WTC11 (cell line): Measurements from ENCODE around the gene CCL7. TPM values are rescaled to one million over a fixed set of nuclear protein-coding genes. Genes with fewer than 3 reads are reported as not detected.

ENCODE experiments used
- ATAC-seq: fragments of 200-7000 bp; cut with Tn5 transposase; 2 replicates; pipeline ENCODE4 v1.10.0; 2021; ENCODE audit warnings: mild to moderate bottlenecking, moderate library complexity
- CTCF ChIA-PET: fragments of 300-600 bp; sonication (Branson Sonifier 250); formaldehyde crosslinking; loops from one replicate; lab custom pipeline; 2021; ENCODE audit warnings: antibody characterized with exemption; lab: Charles Lee
- POLR2A ChIA-PET: fragments of 350-600 bp; sonication (Branson Sonifier 250); formaldehyde crosslinking; loops from one replicate; lab custom pipeline; 2021; ENCODE audit warnings: antibody characterized with exemption; lab: Charles Lee
- DNase-seq: peaks from one replicate; pipeline ENCODE4 v3.0.0; 2021; ENCODE audit warnings: low spot score
- H3K27ac Mint-ChIP-seq: 2 replicates; pipeline ENCODE4 v1.8.0; 2021; ENCODE audit warnings: mixed read lengths
- H3K27me3 Mint-ChIP-seq: 2 replicates; pipeline ENCODE4 v1.8.0; 2021; ENCODE audit warnings: low read depth, mild to moderate bottlenecking, moderate library complexity, mixed read lengths
- H3K36me3 Mint-ChIP-seq: 2 replicates; pipeline ENCODE4 v1.8.0; 2021; ENCODE audit warnings: mixed read lengths
- H3K4me1 Mint-ChIP-seq: 2 replicates; pipeline ENCODE4 v1.8.0; 2022; ENCODE audit warnings: mixed read lengths
- H3K4me3 Mint-ChIP-seq: 2 replicates; pipeline ENCODE4 v1.8.0; 2021; ENCODE audit warnings: mild to moderate bottlenecking, moderate library complexity, mixed read lengths
- H3K9me3 Mint-ChIP-seq: 2 replicates; pipeline ENCODE4 v1.8.0; 2021; ENCODE audit warnings: mixed read lengths
- AR ChIP-seq: fragments of 250-450 bp; sonication (Bioruptor Pico); IDR thresholded peaks from 2 replicates; pipeline ENCODE4 v1.9.0; 2021; ENCODE audit warnings: mild to moderate bottlenecking
- ATF2 ChIP-seq: sonication (generic); formaldehyde crosslinking; IDR thresholded peaks from 2 replicates; pipeline ENCODE4 v1.8.1; 2022; ENCODE audit warnings: low read depth, missing genetic modification reagents, borderline replicate concordance
- CDX4 ChIP-seq: fragments of 250-450 bp; sonication (Bioruptor Pico); IDR thresholded peaks from 2 replicates; pipeline ENCODE4 v1.9.0; 2021; ENCODE audit warnings: moderate library complexity, mild to moderate bottlenecking, inconsistent platforms, borderline replicate concordance
- ETV6 ChIP-seq: sonication (generic); formaldehyde crosslinking; IDR thresholded peaks from 2 replicates; pipeline ENCODE4 v1.8.1; 2022; ENCODE audit warnings: mild to moderate bottlenecking, missing genetic modification reagents
- FOXJ3 ChIP-seq: sonication (generic); formaldehyde crosslinking; IDR thresholded peaks from 2 replicates; pipeline ENCODE4 v1.9.0; 2021; ENCODE audit warnings: missing genetic modification reagents, mild to moderate bottlenecking, borderline replicate concordance
- FOXK1 ChIP-seq: sonication (generic); formaldehyde crosslinking; IDR thresholded peaks from 2 replicates; pipeline ENCODE4 v1.8.0; 2022; ENCODE audit warnings: mild to moderate bottlenecking, moderate library complexity, missing genetic modification reagents
- GABPB1 ChIP-seq: sonication (generic); formaldehyde crosslinking; IDR thresholded peaks from 2 replicates; pipeline ENCODE4 v1.8.1; 2023; ENCODE audit warnings: mild to moderate bottlenecking, missing genetic modification reagents
- HMGA2 ChIP-seq: fragments of 250-450 bp; sonication (Bioruptor Pico); IDR thresholded peaks from 2 replicates; pipeline ENCODE4 v1.4.0; 2021; ENCODE audit warnings: mild to moderate bottlenecking, moderate library complexity
- MXD4 ChIP-seq: fragments of 250-450 bp; sonication (Bioruptor Pico); IDR thresholded peaks from 2 replicates; pipeline ENCODE4 v1.8.0; 2021; ENCODE audit warnings: mild to moderate bottlenecking, moderate library complexity, borderline replicate concordance
- MYBL2 ChIP-seq: sonication (generic); formaldehyde crosslinking; IDR thresholded peaks from 2 replicates; pipeline ENCODE4 v1.8.1; 2023; ENCODE audit warnings: mild to moderate bottlenecking, moderate library complexity, missing genetic modification reagents
- NFATC4 ChIP-seq: fragments of 250-450 bp; sonication (Bioruptor Pico); IDR thresholded peaks from 2 replicates; pipeline ENCODE4 v1.9.0; 2021; ENCODE audit warnings: mild to moderate bottlenecking
- NR3C1 ChIP-seq: sonication (generic); formaldehyde crosslinking; conservative IDR thresholded peaks from 2 replicates; pipeline ENCODE4 v1.8.1; 2023; ENCODE audit warnings: low read depth, mild to moderate bottlenecking, missing genetic modification reagents
- PRDM15 ChIP-seq: sonication (generic); formaldehyde crosslinking; IDR thresholded peaks from 2 replicates; pipeline ENCODE4 v1.8.0; 2022; ENCODE audit warnings: missing genetic modification reagents
- RELA ChIP-seq: sonication (generic); formaldehyde crosslinking; IDR thresholded peaks from 2 replicates; pipeline ENCODE4 v1.8.1; 2022; ENCODE audit warnings: missing genetic modification reagents, mild to moderate bottlenecking, borderline replicate concordance
- SP1 ChIP-seq: sonication (generic); formaldehyde crosslinking; conservative IDR thresholded peaks from 2 replicates; pipeline ENCODE4 v1.8.1; 2022; ENCODE audit warnings: missing genetic modification reagents
- ZNF219 ChIP-seq: sonication (generic); formaldehyde crosslinking; IDR thresholded peaks from 2 replicates; pipeline ENCODE4 v1.8.0; 2023; ENCODE audit warnings: missing genetic modification reagents, mild to moderate bottlenecking, borderline replicate concordance
- ZNF232 ChIP-seq: sonication (generic); formaldehyde crosslinking; IDR thresholded peaks from 2 replicates; pipeline ENCODE4 v1.8.0; 2022; ENCODE audit warnings: mild to moderate bottlenecking, missing genetic modification reagents
- ZNF396 ChIP-seq: fragments of 250-450 bp; sonication (Bioruptor Pico); IDR thresholded peaks from 2 replicates; pipeline ENCODE4 v1.8.0; 2021; ENCODE audit warnings: mild to moderate bottlenecking, moderate library complexity, borderline replicate concordance
- ZNF512 ChIP-seq: sonication (generic); formaldehyde crosslinking; IDR thresholded peaks from 2 replicates; pipeline ENCODE4 v1.8.1; 2022; ENCODE audit warnings: missing genetic modification reagents, borderline replicate concordance
- ZNF532 ChIP-seq: fragments of 250-450 bp; sonication (Bioruptor Pico); IDR thresholded peaks from 2 replicates; pipeline ENCODE4 v1.9.0; 2021; ENCODE audit warnings: mild to moderate bottlenecking, borderline replicate concordance
- total RNA-seq: library from RNA; stranded (reverse); gene quantifications from 3 replicates; pipeline ENCODE4 v1.2.3, GENCODE V29; 2021

The CCL7 gene
- total RNA-seq, 1 experiment from 2014 or later: not detected

GRCh38 chr17:34303606-34304005 lies 33.6 kb downstream of the CCL7 start:
- H3K27ac Mint-ChIP-seq: no peak overlapping the region
- H3K4me1 Mint-ChIP-seq: peaks cover 10% of the 10 kb centered on the region
- TF ChIP-seq ATF2 (CRISPR knock-in tag) (no peak), PRDM15 (CRISPR knock-in tag) (no peak), ETV6 (no peak), MXD4 (CRISPR knock-in tag) (no peak), ZNF396 (CRISPR knock-in tag) (no peak), CDX4 (CRISPR knock-in tag) (no peak), RELA (no peak), SP1 (CRISPR knock-in tag) (no peak), MYBL2 (CRISPR knock-in tag) (no peak), HMGA2 (CRISPR knock-in tag) (no peak), ZNF232 (no peak), FOXJ3 (CRISPR knock-in tag) (no peak), AR (no peak), ZNF512 (CRISPR knock-in tag) (no peak)
- DNase-seq: no peak
- CTCF ChIA-PET: interaction anchor here (4.0 to 12.7 kb wide), 3 partner anchors 57 to 132 kb away, joined by 17 to 166 read pairs (median 109); partner anchors contain the start of gene CCL1
- POLR2A ChIA-PET: no interaction called here
- peaks cover 9% of the 10 kb centered on the region for H3K27me3 Mint-ChIP-seq
- no peak for ATAC-seq
- H3K4me3 Mint-ChIP-seq: no peak overlapping the region
- no peaks in the 10 kb centered on the region for H3K36me3 Mint-ChIP-seq
- H3K9me3 Mint-ChIP-seq: no peaks in the 10 kb centered on the region

GRCh38 chr17:34305061-34305460 lies 35.0 kb downstream of the CCL7 start:
- ChIA-PET POLR2A (no interaction called here), CTCF (interaction anchor here (0.8 to 12.7 kb wide), 6 partner anchors 16 to 133 kb away, joined by 3 to 166 read pairs (median 12); partner anchors contain the start of genes CCL1 and CCL7)
- H3K9me3 Mint-ChIP-seq: no peaks in the 10 kb centered on the region
- H3K4me1 Mint-ChIP-seq: peaks cover 5% of the 10 kb centered on the region
- no peak overlapping the region for H3K4me3 Mint-ChIP-seq
- H3K27ac Mint-ChIP-seq: no peak overlapping the region
- DNase-seq: no peak
- H3K36me3 Mint-ChIP-seq: no peaks in the 10 kb centered on the region
- ATAC-seq: no peak
- peaks cover 4% of the 10 kb centered on the region; the same call in 1 of the 2 replicates for H3K27me3 Mint-ChIP-seq
- TF ChIP-seq NFATC4 (CRISPR knock-in tag) (no peak), NR3C1 (CRISPR knock-in tag) (no peak), ZNF219 (no peak), FOXK1 (CRISPR knock-in tag) (no peak), CDX4 (CRISPR knock-in tag) (no peak), ZNF532 (CRISPR knock-in tag) (no peak), GABPB1 (CRISPR knock-in tag) (no peak)
